IMR-90 (cell line): ENCODE measurements around the gene MCMBP.

Experiments
- BHLHE40 ChIP-seq: fragments of 150-350 bp; IDR thresholded peaks from 2 replicates; pipeline ENCODE4 v1.6.1; 2016; ENCODE audit warnings: mild to moderate bottlenecking, low read depth, low read length
- CEBPB ChIP-seq: IDR thresholded peaks from 2 replicates; pipeline ENCODE4 v1.6.1; 2012; ENCODE audit warnings: low read depth, low read length, improper control_type of control experiment
- CHD1 ChIP-seq: IDR thresholded peaks from 2 replicates; pipeline ENCODE4 v1.6.1; 2012; ENCODE audit warnings: low read depth, low read length, improper control_type of control experiment
- MAZ ChIP-seq: IDR thresholded peaks from 2 replicates; pipeline ENCODE4 v1.6.1; 2012; ENCODE audit warnings: low read depth, mild to moderate bottlenecking, low read length, improper control_type of control experiment, moderate library complexity, borderline replicate concordance
- MXI1 ChIP-seq: IDR thresholded peaks from 2 replicates; pipeline ENCODE4 v1.6.1; 2012; ENCODE audit warnings: low read depth, mild to moderate bottlenecking, low read length, moderate library complexity, borderline replicate concordance
- NFE2L2 ChIP-seq: fragments of 150-350 bp; IDR thresholded peaks from 2 replicates; pipeline ENCODE4 v1.6.1; 2016; ENCODE audit warnings: low read depth, mild to moderate bottlenecking, low read length
- POLR2A ChIP-seq: IDR thresholded peaks from 2 replicates; pipeline ENCODE4 v1.6.1; 2012; ENCODE audit warnings: mild to moderate bottlenecking, low read depth, low read length
- RAD21 ChIP-seq: IDR thresholded peaks from 2 replicates; pipeline ENCODE4 v1.6.1; 2012; ENCODE audit warnings: low read length, improper control_type of control experiment
- RCOR1 ChIP-seq: IDR thresholded peaks from 2 replicates; pipeline ENCODE4 v1.6.1; 2012; ENCODE audit warnings: mild to moderate bottlenecking, low read length, improper control_type of control experiment; ENCODE audit not compliant: insufficient replicate concordance
- RFX5 ChIP-seq: IDR thresholded peaks from 2 replicates; pipeline ENCODE4 v1.8.0; 2012; ENCODE audit warnings: low read depth, mild to moderate bottlenecking, low read length, moderate library complexity
- SMC3 ChIP-seq: fragments of 150-350 bp; IDR thresholded peaks from 2 replicates; pipeline ENCODE4 v1.6.1; 2016; ENCODE audit warnings: low read depth, mild to moderate bottlenecking, antibody characterized with exemption, low read length, moderate library complexity
- TF ChIP-seq, protein P1 (sequence below): conservative IDR thresholded peaks from 2 replicates; pipeline ENCODE4 v1.5.1; 2012; ENCODE audit warnings: mild to moderate bottlenecking, low read depth, low read length, improper control_type of control experiment
- TF ChIP-seq, protein P2 (sequence below): fragments of 150-350 bp; IDR thresholded peaks from 2 replicates; pipeline ENCODE4 v1.6.1; 2016; ENCODE audit warnings: low read depth, mild to moderate bottlenecking, low read length, moderate library complexity, borderline replicate concordance
- TF ChIP-seq, protein P3 (sequence below): fragments of 150-350 bp; IDR thresholded peaks from 2 replicates; pipeline ENCODE4 v1.6.1; 2017; ENCODE audit warnings: mild to moderate bottlenecking, antibody characterized with exemption, low read length, low read depth

DNA sequence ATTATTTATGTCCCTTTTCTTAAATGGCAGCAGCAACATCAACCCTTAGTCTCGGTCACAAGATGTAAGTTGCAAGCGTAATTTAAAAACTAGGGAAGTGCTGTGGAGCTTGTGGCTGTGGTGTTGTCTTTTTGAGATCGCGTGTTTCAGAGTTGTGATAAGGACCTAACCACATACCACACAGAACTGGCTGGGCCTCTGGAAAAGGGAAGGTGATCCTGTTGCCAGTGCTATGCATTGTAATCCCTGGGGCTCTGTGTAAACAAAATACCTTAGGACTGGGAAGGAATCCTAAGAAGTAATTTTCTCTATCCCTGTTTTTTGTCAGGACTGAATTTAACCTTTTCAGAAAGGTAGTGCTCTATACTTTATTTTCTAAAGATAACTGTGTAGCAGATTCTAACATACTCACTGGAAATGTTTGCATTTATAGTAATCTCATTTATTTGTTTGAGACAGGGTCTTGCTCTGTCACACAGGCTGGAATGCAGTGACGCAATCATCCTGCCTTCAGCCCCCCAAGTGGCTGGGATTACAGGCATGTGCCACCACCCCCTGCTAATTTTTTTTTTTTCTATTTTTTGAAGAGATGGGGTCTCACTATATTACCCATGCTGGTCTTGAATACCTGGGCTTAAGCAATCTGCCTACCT is 86.4 kb downstream of the MCMBP start:
- TF ChIP-seq MXI1 (no peak), SMC3 (no peak), POLR2A (no peak), BHLHE40 (peak; percentile 48; the same call in 1 of the 2 replicates), RAD21 (no peak), NFE2L2 (no peak), CEBPB (peak; percentile 80), RCOR1 (no peak), MAZ (no peak), CHD1 (no peak), RFX5 (no peak)
- TF ChIP-seq, protein P1, sequence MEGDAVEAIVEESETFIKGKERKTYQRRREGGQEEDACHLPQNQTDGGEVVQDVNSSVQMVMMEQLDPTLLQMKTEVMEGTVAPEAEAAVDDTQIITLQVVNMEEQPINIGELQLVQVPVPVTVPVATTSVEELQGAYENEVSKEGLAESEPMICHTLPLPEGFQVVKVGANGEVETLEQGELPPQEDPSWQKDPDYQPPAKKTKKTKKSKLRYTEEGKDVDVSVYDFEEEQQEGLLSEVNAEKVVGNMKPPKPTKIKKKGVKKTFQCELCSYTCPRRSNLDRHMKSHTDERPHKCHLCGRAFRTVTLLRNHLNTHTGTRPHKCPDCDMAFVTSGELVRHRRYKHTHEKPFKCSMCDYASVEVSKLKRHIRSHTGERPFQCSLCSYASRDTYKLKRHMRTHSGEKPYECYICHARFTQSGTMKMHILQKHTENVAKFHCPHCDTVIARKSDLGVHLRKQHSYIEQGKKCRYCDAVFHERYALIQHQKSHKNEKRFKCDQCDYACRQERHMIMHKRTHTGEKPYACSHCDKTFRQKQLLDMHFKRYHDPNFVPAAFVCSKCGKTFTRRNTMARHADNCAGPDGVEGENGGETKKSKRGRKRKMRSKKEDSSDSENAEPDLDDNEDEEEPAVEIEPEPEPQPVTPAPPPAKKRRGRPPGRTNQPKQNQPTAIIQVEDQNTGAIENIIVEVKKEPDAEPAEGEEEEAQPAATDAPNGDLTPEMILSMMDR, result no peak
- TF ChIP-seq, protein P2, sequence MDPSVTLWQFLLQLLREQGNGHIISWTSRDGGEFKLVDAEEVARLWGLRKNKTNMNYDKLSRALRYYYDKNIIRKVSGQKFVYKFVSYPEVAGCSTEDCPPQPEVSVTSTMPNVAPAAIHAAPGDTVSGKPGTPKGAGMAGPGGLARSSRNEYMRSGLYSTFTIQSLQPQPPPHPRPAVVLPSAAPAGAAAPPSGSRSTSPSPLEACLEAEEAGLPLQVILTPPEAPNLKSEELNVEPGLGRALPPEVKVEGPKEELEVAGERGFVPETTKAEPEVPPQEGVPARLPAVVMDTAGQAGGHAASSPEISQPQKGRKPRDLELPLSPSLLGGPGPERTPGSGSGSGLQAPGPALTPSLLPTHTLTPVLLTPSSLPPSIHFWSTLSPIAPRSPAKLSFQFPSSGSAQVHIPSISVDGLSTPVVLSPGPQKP, result no peak
- TF ChIP-seq, protein P3, sequence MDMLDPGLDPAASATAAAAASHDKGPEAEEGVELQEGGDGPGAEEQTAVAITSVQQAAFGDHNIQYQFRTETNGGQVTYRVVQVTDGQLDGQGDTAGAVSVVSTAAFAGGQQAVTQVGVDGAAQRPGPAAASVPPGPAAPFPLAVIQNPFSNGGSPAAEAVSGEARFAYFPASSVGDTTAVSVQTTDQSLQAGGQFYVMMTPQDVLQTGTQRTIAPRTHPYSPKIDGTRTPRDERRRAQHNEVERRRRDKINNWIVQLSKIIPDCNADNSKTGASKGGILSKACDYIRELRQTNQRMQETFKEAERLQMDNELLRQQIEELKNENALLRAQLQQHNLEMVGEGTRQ, result no peak
